Measurements from ENCODE around the gene PROM1. TPM values are rescaled to one million over a fixed set of nuclear protein-coding genes. Genes with fewer than 3 reads are reported as not detected.

The PROM1 gene
- total and polyA plus RNA-seq, 7 donors, result 1.8 to 29.1 (median 4.4) TPM

GRCh38 chr4:15935504-15936402 is 148.1 kb downstream of the PROM1 start:
- 85 to 89% methylated on average over 10 of the region's 10 CpGs for WGBS, 2 donors
- H3K27me3 ChIP-seq, result peaks cover 0 to 3% (median 0%) of the 10 kb centered on the region in 3 donors
- no peak overlapping the region for H3K4me3 ChIP-seq
- H3K36me3 ChIP-seq, result no peaks in the 10 kb centered on the region
- intact Hi-C loops (cut with DNase I), result no loop called here
- H3K9me3 ChIP-seq, result no peaks in the 10 kb centered on the region
- TF ChIP-seq POLR2AphosphoS5 (IDR thresholded peaks at IDR 0.05) (no peak), POLR2A (IDR thresholded peaks at IDR 0.05) (no peak), EP300 (IDR thresholded peaks at IDR 0.05) (no peak)
- TF ChIP-seq, protein P1, sequence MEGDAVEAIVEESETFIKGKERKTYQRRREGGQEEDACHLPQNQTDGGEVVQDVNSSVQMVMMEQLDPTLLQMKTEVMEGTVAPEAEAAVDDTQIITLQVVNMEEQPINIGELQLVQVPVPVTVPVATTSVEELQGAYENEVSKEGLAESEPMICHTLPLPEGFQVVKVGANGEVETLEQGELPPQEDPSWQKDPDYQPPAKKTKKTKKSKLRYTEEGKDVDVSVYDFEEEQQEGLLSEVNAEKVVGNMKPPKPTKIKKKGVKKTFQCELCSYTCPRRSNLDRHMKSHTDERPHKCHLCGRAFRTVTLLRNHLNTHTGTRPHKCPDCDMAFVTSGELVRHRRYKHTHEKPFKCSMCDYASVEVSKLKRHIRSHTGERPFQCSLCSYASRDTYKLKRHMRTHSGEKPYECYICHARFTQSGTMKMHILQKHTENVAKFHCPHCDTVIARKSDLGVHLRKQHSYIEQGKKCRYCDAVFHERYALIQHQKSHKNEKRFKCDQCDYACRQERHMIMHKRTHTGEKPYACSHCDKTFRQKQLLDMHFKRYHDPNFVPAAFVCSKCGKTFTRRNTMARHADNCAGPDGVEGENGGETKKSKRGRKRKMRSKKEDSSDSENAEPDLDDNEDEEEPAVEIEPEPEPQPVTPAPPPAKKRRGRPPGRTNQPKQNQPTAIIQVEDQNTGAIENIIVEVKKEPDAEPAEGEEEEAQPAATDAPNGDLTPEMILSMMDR (IDR thresholded peaks at IDR 0.05), result no peak
- no peak for DNase-seq
- no peak overlapping the region for H3K27ac ChIP-seq
- no peaks in the 10 kb centered on the region for H3K4me1 ChIP-seq

GRCh38 chr4:15934259-15934658 is 149.6 kb downstream of the PROM1 start:
- no peak overlapping the region for H3K27ac ChIP-seq
- H3K9me3 ChIP-seq, result no peaks in the 10 kb centered on the region
- H3K36me3 ChIP-seq, result no peaks in the 10 kb centered on the region
- TF ChIP-seq POLR2AphosphoS5 (IDR thresholded peaks at IDR 0.05) (no peak), EP300 (IDR thresholded peaks at IDR 0.05) (no peak), POLR2A (IDR thresholded peaks at IDR 0.05) (no peak)
- TF ChIP-seq, protein P1 (IDR thresholded peaks at IDR 0.05), result no peak
- intact Hi-C loops (cut with DNase I), result no loop called here
- DNase-seq, result no peak
- peaks cover 0 to 3% (median 0%) of the 10 kb centered on the region in 3 donors for H3K27me3 ChIP-seq
- no peaks in the 10 kb centered on the region for H3K4me1 ChIP-seq
- H3K4me3 ChIP-seq, result no peak overlapping the region
- 89 to 92% methylated on average over 3 of the region's 3 CpGs for WGBS, 2 donors

DNA sequence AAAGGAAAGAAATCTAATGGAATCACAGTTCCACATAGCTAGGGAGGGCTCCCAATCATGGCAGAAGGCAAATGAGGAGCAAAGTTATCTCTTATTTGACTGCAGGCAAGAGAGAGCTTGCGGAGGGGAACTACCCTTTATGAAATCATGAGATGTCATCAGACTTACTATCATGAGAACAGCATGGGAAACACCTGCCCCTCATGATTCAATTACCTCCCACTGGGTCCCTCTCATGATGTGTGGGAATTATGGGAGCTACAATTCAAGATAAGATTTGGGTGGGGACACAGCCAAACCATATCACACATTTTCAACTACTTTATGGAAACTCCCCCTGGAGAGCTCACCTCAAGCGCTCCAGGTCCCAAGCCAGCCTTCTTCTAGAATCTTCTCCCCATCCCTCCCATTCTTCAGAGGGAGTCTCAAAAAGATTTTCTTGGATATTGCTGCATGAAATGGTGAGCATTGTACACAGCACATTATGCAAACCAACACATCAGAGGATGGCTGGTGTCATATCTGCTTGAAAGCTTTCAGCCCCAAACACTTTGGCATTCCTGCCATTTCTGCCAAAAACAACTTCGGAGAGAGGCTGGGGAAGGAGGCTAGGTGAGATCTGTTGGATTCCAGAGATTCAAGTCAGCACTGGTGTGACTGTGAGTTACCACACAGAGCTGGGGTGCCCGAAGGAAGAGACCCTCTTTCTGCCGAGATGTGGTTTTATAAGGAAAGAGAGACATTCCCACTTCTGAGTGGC is 152.2 kb downstream of the PROM1 start:
- H3K4me1 ChIP-seq, result no peaks in the 10 kb centered on the region
- WGBS, 2 donors, result 96 to 97% methylated on average over 5 of the region's 5 CpGs
- no peak overlapping the region for H3K27ac ChIP-seq
- no peak for DNase-seq
- no peaks in the 10 kb centered on the region for H3K9me3 ChIP-seq
- intact Hi-C loops (cut with DNase I), result no loop called here
- H3K36me3 ChIP-seq, result no peaks in the 10 kb centered on the region
- H3K27me3 ChIP-seq, result no peaks in the 10 kb centered on the region
- TF ChIP-seq POLR2AphosphoS5 (IDR thresholded peaks at IDR 0.05) (no peak), EP300 (IDR thresholded peaks at IDR 0.05) (no peak), POLR2A (IDR thresholded peaks at IDR 0.05) (no peak)
- TF ChIP-seq, protein P1 (IDR thresholded peaks at IDR 0.05), result no peak
- H3K4me3 ChIP-seq, result no peak overlapping the region

- no peak for DNase-seq
- Histone ChIP-seq H3K27me3 (no peaks in the 10 kb centered on the region), H3K9me3 (no peaks in the 10 kb centered on the region), H3K4me3 (no peak overlapping the region), H3K27ac (peak overlapping the region in 1 of 4 donors; percentile 31), H3K36me3 (no peaks in the 10 kb centered on the region), H3K4me1 (no peaks in the 10 kb centered on the region)
- TF ChIP-seq, protein P1 (IDR thresholded peaks at IDR 0.05), result no peak
- TF ChIP-seq POLR2AphosphoS5 (IDR thresholded peaks at IDR 0.05) (no peak), POLR2A (IDR thresholded peaks at IDR 0.05) (no peak), EP300 (IDR thresholded peaks at IDR 0.05) (no peak)
- 70 to 92% methylated on average over 7 of the region's 7 CpGs for WGBS, 2 donors
- intact Hi-C loops (cut with DNase I), result no loop called here
Observed at GRCh38 chr4:15930314-15930713, 153.5 kb downstream of the PROM1 start.
